IPS-NIHi7 (cell line): ENCODE measurements around the gene HP1BP3.
"Not testable (repeated sequence)": the region's sequence is repeated elsewhere in the genome, so short reads cannot be mapped to it uniquely, and the experiment has no call there.

Experiments
- DNase-seq: peaks from one replicate; pipeline ENCODE4 v3.0.0; 2012; ENCODE audit warnings: mixed read lengths; ENCODE audit errors: extremely low spot score

The HP1BP3 gene

GRCh38 chr1:20787029-20787839, at the start of gene HP1BP3:
HP1BP3 (minus strand) TSS chr1:20787307; CDS start chr1:20780440, 6,867 bp downstream.
- peak; percentile 65 for DNase-seq

GRCh38 chr1:20836230-20836629, 49.1 kb upstream of the HP1BP3 start:
- no peak for DNase-seq

- DNase-seq = no peak
Observed at GRCh38 chr1:20834780-20835179, 47.7 kb upstream of the HP1BP3 start.

- no peak for DNase-seq
Observed at GRCh38 chr1:20834192-20834591, 47.1 kb upstream of the HP1BP3 start.

- DNase-seq = no peak
Observed at GRCh38 chr1:20830378-20830777, 43.3 kb upstream of the HP1BP3 start.

GRCh38 chr1:20829946-20830345, 42.8 kb upstream of the HP1BP3 start:
- no peak for DNase-seq

- no peak for DNase-seq
Observed at GRCh38 chr1:20829531-20829930, 42.4 kb upstream of the HP1BP3 start.

GRCh38 chr1:20823845-20824244, 36.7 kb upstream of the HP1BP3 start:
- no peak for DNase-seq

GRCh38 chr1:20821466-20821865, 34.4 kb upstream of the HP1BP3 start:
- DNase-seq = no peak

GRCh38 chr1:20819818-20820217, 32.7 kb upstream of the HP1BP3 start:
- DNase-seq = no peak

GRCh38 chr1:20814534-20814871, 27.4 kb upstream of the HP1BP3 start:
- no peak for DNase-seq

GRCh38 chr1:20811916-20812315, 24.8 kb upstream of the HP1BP3 start:
- no peak for DNase-seq

GRCh38 chr1:20793236-20793635, 6.1 kb upstream of the HP1BP3 start:
- no peak for DNase-seq

- no peak for DNase-seq
Observed at GRCh38 chr1:20792196-20792595, 5.1 kb upstream of the HP1BP3 start.

- no peak for DNase-seq
Observed at GRCh38 chr1:20790785-20791184, 3.7 kb upstream of the HP1BP3 start.

GRCh38 chr1:20789598-20789997, 2.5 kb upstream of the HP1BP3 start:
- not testable (repeated sequence) for DNase-seq

GRCh38 chr1:20787840-20788795, 1.0 kb upstream of the HP1BP3 start:
- DNase-seq = peak; percentile 20

- peak; percentile 97 for DNase-seq
Observed at GRCh38 chr1:20786253-20787028, 666 bp downstream of the HP1BP3 start.

GRCh38 chr1:20785907-20786252, 1.2 kb downstream of the HP1BP3 start:
- no peak for DNase-seq

- DNase-seq = no peak
Observed at GRCh38 chr1:20775700-20776099, 11.4 kb downstream of the HP1BP3 start.

- DNase-seq = no peak
Observed at GRCh38 chr1:20771780-20772179, 15.3 kb downstream of the HP1BP3 start.
